Measurements from ENCODE around the gene CCNK.

CCNK gene

GRCh38 chr14:99540196-99541032, 59.2 kb downstream of the CCNK start:
- no peak overlapping the region for H3K4me3 ChIP-seq (ENCODE audit: low read depth, low read length)
- no peak for TF ChIP-seq CTCF (IDR thresholded peaks at IDR 0.05; ENCODE audit: low read depth, low read length, missing control alignments)
- in situ Hi-C loops (cut with HindIII; ENCODE audit: low sequenced_read_pairs), result loop anchor here (10.0 kb wide), 1 partner anchor 74 kb away; no protein-coding TSS in a partner anchor
- DNase-seq (ENCODE audit: low read depth), result no peak

GRCh38 chr14:99541211-99541610, 60.0 kb downstream of the CCNK start:
- in situ Hi-C loops (cut with HindIII; ENCODE audit: low sequenced_read_pairs), result loop anchor here (10.0 kb wide), 1 partner anchor 74 kb away; no protein-coding TSS in a partner anchor
- TF ChIP-seq CTCF (IDR thresholded peaks at IDR 0.05; ENCODE audit: low read depth, low read length, missing control alignments), result no peak
- no peak for DNase-seq (ENCODE audit: low read depth)

GRCh38 chr14:99541677-99542470, 60.7 kb downstream of the CCNK start:
- in situ Hi-C loops (cut with HindIII; ENCODE audit: low sequenced_read_pairs), result loop anchor here (10.0 kb wide), 1 partner anchor 73 kb away; no protein-coding TSS in a partner anchor
- DNase-seq (ENCODE audit: low read depth), result no peak

More at GRCh38 chr14:99541211-99541610, 60.0 kb downstream of the CCNK start:
- H3K4me3 ChIP-seq (ENCODE audit: low read depth, low read length), result no peak overlapping the region

GRCh38 chr14:99542566-99542965, 61.4 kb downstream of the CCNK start:
- TF ChIP-seq CTCF (IDR thresholded peaks at IDR 0.05; ENCODE audit: low read depth, low read length, missing control alignments), result no peak
- in situ Hi-C loops (cut with HindIII; ENCODE audit: low sequenced_read_pairs), result loop anchor here (10.0 kb wide), 1 partner anchor 72 kb away; no protein-coding TSS in a partner anchor
- no peak overlapping the region for H3K4me3 ChIP-seq (ENCODE audit: low read depth, low read length)
- DNase-seq (ENCODE audit: low read depth), result no peak

More at GRCh38 chr14:99541677-99542470, 60.7 kb downstream of the CCNK start:
- H3K4me3 ChIP-seq (ENCODE audit: low read depth, low read length), result no peak overlapping the region
- TF ChIP-seq CTCF (IDR thresholded peaks at IDR 0.05; ENCODE audit: low read depth, low read length, missing control alignments), result no peak

- no peak for TF ChIP-seq CTCF (IDR thresholded peaks at IDR 0.05; ENCODE audit: low read depth, low read length, missing control alignments)
- in situ Hi-C loops (cut with HindIII; ENCODE audit: low sequenced_read_pairs), result loop anchor here (10.0 kb wide), 1 partner anchor 71 kb away; no protein-coding TSS in a partner anchor
- no peak for DNase-seq (ENCODE audit: low read depth)
- H3K4me3 ChIP-seq (ENCODE audit: low read depth, low read length), result no peak overlapping the region
Observed at GRCh38 chr14:99543370-99543769, 62.2 kb downstream of the CCNK start.

- TF ChIP-seq CTCF (IDR thresholded peaks at IDR 0.05; ENCODE audit: low read depth, low read length, missing control alignments), result no peak
- in situ Hi-C loops (cut with HindIII; ENCODE audit: low sequenced_read_pairs), result loop anchor here (10.0 kb wide), 1 partner anchor 71 kb away; no protein-coding TSS in a partner anchor
- DNase-seq (ENCODE audit: low read depth), result no peak
- H3K4me3 ChIP-seq (ENCODE audit: low read depth, low read length), result no peak overlapping the region
Observed at GRCh38 chr14:99543985-99544384, 62.8 kb downstream of the CCNK start.
